GM10847 (cell line): ENCODE measurements around the gene DRC1.

Experiments
- POLR2A ChIP-seq: IDR thresholded peaks from 2 replicates; pipeline ENCODE4 v1.6.1; 2011; ENCODE audit not compliant: insufficient read length; ENCODE audit errors: extremely low read depth

The DRC1 gene

GRCh38 chr2:26464390-26465265 lies 62.9 kb downstream of the DRC1 start:
- no peak for TF ChIP-seq POLR2A

GRCh38 chr2:26465266-26465925 lies 63.7 kb downstream of the DRC1 start:
- no peak for TF ChIP-seq POLR2A

GRCh38 chr2:26465981-26466471 lies 64.3 kb downstream of the DRC1 start:
- no peak for TF ChIP-seq POLR2A

- TF ChIP-seq POLR2A: no peak
Observed at GRCh38 chr2:26466662-26467310, 65.1 kb downstream of the DRC1 start.

GRCh38 chr2:26469092-26469710 lies 67.5 kb downstream of the DRC1 start:
- TF ChIP-seq POLR2A: no peak

- no peak for TF ChIP-seq POLR2A
Observed at GRCh38 chr2:26469955-26470354, 68.2 kb downstream of the DRC1 start.

- no peak for TF ChIP-seq POLR2A
Observed at GRCh38 chr2:26470601-26471260, 69.0 kb downstream of the DRC1 start.

- no peak for TF ChIP-seq POLR2A
Observed at GRCh38 chr2:26471289-26471688, 69.6 kb downstream of the DRC1 start.

GRCh38 chr2:26471766-26472706 lies 70.3 kb downstream of the DRC1 start:
- TF ChIP-seq POLR2A: no peak

- TF ChIP-seq POLR2A: no peak
Observed at GRCh38 chr2:26472821-26473655, 71.3 kb downstream of the DRC1 start.

GRCh38 chr2:26473796-26474195 lies 72.1 kb downstream of the DRC1 start:
- no peak for TF ChIP-seq POLR2A

- TF ChIP-seq POLR2A: no peak
Observed at GRCh38 chr2:26474261-26474785, 72.6 kb downstream of the DRC1 start.

- no peak for TF ChIP-seq POLR2A
Observed at GRCh38 chr2:26475037-26475436, 73.3 kb downstream of the DRC1 start.
